CD4-positive, alpha-beta T cell (primary cell): ENCODE data around the gene ETNPPL. TPM values are rescaled to one million over a fixed set of nuclear protein-coding genes. Genes with fewer than 3 reads are reported as not detected.

Source experiments
- ATAC-seq: fragments of 200-7000 bp; cut with Tn5 transposase; one replicate; pipeline ENCODE4 v1.10.0; 2022; ENCODE audit warnings: mild to moderate bottlenecking; ENCODE audit not compliant: poor library complexity
- CTCF ChIA-PET: fragments of 350-600 bp; sonication (Branson Sonifier 250); formaldehyde crosslinking; loops from one replicate; lab custom pipeline; 2021; ENCODE audit warnings: antibody characterized with exemption, inconsistent platforms; lab: Charles Lee
- POLR2A ChIA-PET: fragments of 350-600 bp; sonication (Branson Sonifier 250); formaldehyde crosslinking; loops from one replicate; lab custom pipeline; 2021; ENCODE audit warnings: antibody characterized with exemption, inconsistent platforms; lab: Charles Lee
- DNase-seq, 14 experiments: peaks; one replicate each; pipeline ENCODE4 v3.0.0-alpha.2; 2013 to 2020; ENCODE audit warnings: mixed read lengths in 2 of 14
- H3K27ac ChIP-seq, 2 donors: one replicate each; pipeline versions ENCODE4 v1.5.1 to v1.7.0; 2013; ENCODE audit warnings: low read length in 2 of 2, low read depth in 1 of 2, mild to moderate bottlenecking in 1 of 2
- H3K27me3 ChIP-seq, 2 experiments: 1 replicate in 1 of 2; 2 replicates in 1 of 2; pipeline versions ENCODE4 v1.6.1 to v1.7.0; 2013; ENCODE audit warnings: low read length in 2 of 2, control low read depth in 1 of 2, mild to moderate bottlenecking in 1 of 2, moderate library complexity in 1 of 2; ENCODE audit not compliant: insufficient read depth in 2 of 2, control insufficient read depth in 1 of 2
- H3K36me3 ChIP-seq: one replicate; pipeline ENCODE4 v1.6.1; 2013; ENCODE audit warnings: low read length, control low read depth; ENCODE audit not compliant: insufficient read depth
- H3K4me1 ChIP-seq: one replicate; pipeline ENCODE4 v1.6.1; 2013; ENCODE audit warnings: low read length, control low read depth; ENCODE audit not compliant: insufficient read depth
- H3K4me3 ChIP-seq: one replicate; pipeline ENCODE4 v1.5.1; 2013; ENCODE audit warnings: mild to moderate bottlenecking, low read length, moderate library complexity
- H3K9me3 ChIP-seq, 2 experiments: 1 replicate in 1 of 2; 2 replicates in 1 of 2; pipeline versions ENCODE4 v1.6.1 to v1.7.0; 2013; ENCODE audit warnings: low read length in 2 of 2, mild to moderate bottlenecking in 2 of 2, control low read depth in 1 of 2, moderate library complexity in 1 of 2; ENCODE audit not compliant: control insufficient read depth in 1 of 2, insufficient read depth in 1 of 2
- H3K27ac Mint-ChIP-seq: one replicate; pipeline ENCODE4 v1.8.0; 2020; ENCODE audit warnings: mixed read lengths
- H3K27me3 Mint-ChIP-seq: one replicate; pipeline ENCODE4 v1.8.0; 2021; ENCODE audit warnings: mixed read lengths
- H3K36me3 Mint-ChIP-seq: one replicate; pipeline ENCODE4 v1.8.0; 2021; ENCODE audit warnings: low read depth, mixed read lengths
- H3K4me1 Mint-ChIP-seq: one replicate; pipeline ENCODE4 v1.8.0; 2021; ENCODE audit warnings: low read depth, mixed read lengths
- H3K4me3 Mint-ChIP-seq: one replicate; pipeline ENCODE4 v1.8.0; 2020; ENCODE audit warnings: mild to moderate bottlenecking, mixed read lengths
- H3K9me3 Mint-ChIP-seq: one replicate; pipeline ENCODE4 v1.8.0; 2020; ENCODE audit warnings: mixed read lengths
- intact Hi-C, 2 experiments: fragments of 100-400 bp; cut with DNase I in 1 of 2; cut with micrococcal nuclease in 1 of 2; formaldehyde crosslinking; loops; one replicate each; pipeline versions ENCODE4 v1.15.1 to v1.9.0; 2023 to 2025; cut with DNase I, micrococcal nuclease
- total RNA-seq, 174 experiments: library from RNA in 2 of 174; stranded (reverse) in 2 of 174; gene quantifications; one replicate each; pipeline ENCODE4 v1.2.3 and lab custom pipeline; 2021 to 2026
- TF ChIP-seq, protein P1 (sequence below): fragments of 200-600 bp; IDR thresholded peaks from one replicate; pipeline ENCODE4 v1.8.0; 2022; ENCODE audit warnings: antibody characterized with exemption, mild to moderate bottlenecking

ETNPPL gene
- total RNA-seq, 2 experiments from 2014 or later = not detected

DNA sequence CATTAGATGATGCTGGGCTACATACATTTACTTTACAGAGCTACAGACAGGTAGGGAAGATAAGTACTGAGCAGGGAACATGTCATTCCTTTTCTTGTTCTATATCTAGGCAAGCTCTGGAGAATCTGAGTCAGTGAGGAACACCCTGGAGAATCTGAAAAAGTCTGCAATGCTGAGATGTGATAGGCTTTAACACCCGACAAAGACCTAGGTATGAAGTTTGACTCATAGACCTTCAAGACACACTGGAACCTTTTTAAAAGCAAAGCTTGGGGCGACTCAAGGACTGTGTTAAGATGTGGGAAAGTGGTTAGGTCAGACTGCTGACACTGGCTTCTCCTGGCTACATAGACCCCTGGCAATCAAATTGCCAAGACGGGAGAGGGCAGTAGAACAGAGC is 69.6 kb downstream of the ETNPPL start:
- Mint-ChIP-seq H3K4me1 (no peaks in the 10 kb centered on the region), H3K27ac (no peak overlapping the region), H3K4me3 (no peak overlapping the region), H3K36me3 (no peaks in the 10 kb centered on the region), H3K27me3 (no peaks in the 10 kb centered on the region), H3K9me3 (no peaks in the 10 kb centered on the region)
- no peaks in the 10 kb centered on the region for H3K9me3 ChIP-seq
- peaks cover 0 to 3% of the 10 kb centered on the region in 2 experiments for H3K27me3 ChIP-seq
- intact Hi-C loops = no loop called here
- CTCF ChIA-PET = no interaction called here
- no peak overlapping the region for H3K4me3 ChIP-seq
- no peak for DNase-seq
- H3K27ac ChIP-seq = no peak overlapping the region
- H3K36me3 ChIP-seq = no peaks in the 10 kb centered on the region
- ATAC-seq = no peak
- no peaks in the 10 kb centered on the region for H3K4me1 ChIP-seq
- POLR2A ChIA-PET = no interaction called here
- TF ChIP-seq, protein P1, sequence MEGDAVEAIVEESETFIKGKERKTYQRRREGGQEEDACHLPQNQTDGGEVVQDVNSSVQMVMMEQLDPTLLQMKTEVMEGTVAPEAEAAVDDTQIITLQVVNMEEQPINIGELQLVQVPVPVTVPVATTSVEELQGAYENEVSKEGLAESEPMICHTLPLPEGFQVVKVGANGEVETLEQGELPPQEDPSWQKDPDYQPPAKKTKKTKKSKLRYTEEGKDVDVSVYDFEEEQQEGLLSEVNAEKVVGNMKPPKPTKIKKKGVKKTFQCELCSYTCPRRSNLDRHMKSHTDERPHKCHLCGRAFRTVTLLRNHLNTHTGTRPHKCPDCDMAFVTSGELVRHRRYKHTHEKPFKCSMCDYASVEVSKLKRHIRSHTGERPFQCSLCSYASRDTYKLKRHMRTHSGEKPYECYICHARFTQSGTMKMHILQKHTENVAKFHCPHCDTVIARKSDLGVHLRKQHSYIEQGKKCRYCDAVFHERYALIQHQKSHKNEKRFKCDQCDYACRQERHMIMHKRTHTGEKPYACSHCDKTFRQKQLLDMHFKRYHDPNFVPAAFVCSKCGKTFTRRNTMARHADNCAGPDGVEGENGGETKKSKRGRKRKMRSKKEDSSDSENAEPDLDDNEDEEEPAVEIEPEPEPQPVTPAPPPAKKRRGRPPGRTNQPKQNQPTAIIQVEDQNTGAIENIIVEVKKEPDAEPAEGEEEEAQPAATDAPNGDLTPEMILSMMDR = no peak

Other genes with a start within 250 kb of the ETNPPL start
- 1,000 to 10,000 TPM; 3,283 to 3,551 TPM for gene RPL34, start 142.5 kb downstream of the ETNPPL start, total RNA-seq
- 10 to 100 TPM; 21.8 to 25.5 TPM for gene OSTC, start 112.5 kb downstream of the ETNPPL start, total RNA-seq